NOMO-1 treated with DMSO at 0.1 percent for 48 hours (cell line): ENCODE results near the gene ATG101.

Source experiments
- DNase-seq: peaks from one replicate; lab custom pipeline; 2025; ENCODE audit not compliant: unreplicated experiment; lab: John Stamatoyannopoulos, UW

ATG101 gene

DNA sequence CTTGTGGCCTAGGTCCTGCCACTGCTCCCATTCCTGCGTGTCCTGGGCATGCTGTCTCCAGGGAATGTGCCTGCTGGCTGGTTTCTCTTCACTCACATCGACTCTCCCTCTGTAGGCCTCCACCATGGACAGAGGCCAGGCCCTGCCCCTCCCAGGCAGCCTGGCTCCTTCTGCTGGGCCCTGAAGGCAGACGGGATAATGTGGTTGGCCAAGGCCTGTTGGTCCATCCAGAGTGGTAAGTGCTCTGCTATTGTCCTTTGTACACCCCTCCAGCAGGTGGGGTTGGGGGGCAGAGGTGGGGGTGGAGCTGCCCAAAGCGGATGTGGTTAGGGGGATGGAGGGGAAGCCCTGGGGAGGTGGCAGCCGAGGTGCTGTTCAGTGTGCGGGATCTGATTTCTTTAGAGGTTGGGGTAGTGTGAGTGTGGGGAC, 28.1 kb upstream of the ATG101 start:
- no peak for DNase-seq

- DNase-seq = no peak
Measured at GRCh38 chr12:52042706-52043385, 26.9 kb upstream of the ATG101 start.

DNA sequence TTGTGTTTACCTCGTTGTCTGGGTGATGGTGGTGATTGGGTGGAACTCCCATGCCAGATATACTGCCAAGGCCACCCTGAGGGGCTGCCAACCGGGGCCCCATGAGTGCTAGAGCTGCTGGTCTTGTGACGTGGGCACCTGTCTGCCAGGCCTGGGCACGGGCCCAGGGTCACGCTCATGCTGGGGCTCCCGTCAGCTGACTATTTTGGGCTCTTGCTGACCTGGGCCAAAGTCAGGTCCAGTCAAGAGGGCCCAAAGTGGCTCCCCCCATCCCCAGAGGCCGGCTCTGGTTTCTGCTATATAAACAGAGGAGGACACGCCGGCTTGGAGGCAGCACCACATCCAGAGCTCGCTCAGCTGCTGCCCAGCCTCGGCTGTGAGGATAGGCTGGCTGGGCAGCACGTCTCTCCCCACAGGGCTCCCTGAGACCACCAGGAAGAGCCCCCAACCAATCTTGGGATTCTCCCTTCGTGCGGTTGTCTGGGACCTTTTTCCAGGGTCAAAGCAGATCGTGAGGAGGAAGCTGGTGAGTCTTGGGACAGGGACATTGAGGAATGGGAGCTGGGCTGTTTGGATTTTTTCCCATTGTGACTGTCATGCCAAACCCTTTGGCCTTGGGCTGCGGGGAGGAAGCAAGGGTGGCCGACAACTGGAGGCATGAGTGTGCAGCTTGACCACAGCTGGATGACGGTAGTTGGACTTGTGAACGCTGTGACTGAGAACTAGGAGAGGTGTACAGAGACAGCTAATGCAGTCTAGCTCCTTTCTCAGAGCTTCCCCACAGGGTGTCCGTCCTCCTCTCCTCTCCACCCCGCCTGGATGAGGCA, 26.2 kb upstream of the ATG101 start:
- DNase-seq = no peak

- DNase-seq = no peak
Measured at GRCh38 chr12:52044292-52044983, 25.3 kb upstream of the ATG101 start.

DNA sequence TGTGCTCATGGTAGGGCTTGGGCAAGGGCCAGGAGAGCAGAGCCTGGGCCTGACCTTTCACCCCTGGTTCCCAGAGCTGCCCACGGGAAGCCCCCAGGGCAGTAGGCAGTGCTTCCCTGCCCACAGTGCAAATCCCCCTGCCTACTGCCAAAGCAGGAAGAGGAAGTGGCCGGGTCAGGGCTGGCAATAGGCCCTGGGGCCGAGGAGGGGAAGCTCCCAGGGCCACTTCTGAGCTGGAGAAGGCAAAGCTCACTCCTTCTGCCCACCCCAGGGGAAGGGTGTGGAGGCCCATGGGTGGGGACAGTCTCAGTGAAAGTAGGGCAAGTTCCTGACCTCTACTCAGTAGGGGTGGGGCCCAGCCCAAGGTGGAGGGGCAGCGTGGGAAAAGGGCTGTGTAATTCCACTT, 24.0 kb upstream of the ATG101 start:
- DNase-seq = peak; percentile 68

DNA sequence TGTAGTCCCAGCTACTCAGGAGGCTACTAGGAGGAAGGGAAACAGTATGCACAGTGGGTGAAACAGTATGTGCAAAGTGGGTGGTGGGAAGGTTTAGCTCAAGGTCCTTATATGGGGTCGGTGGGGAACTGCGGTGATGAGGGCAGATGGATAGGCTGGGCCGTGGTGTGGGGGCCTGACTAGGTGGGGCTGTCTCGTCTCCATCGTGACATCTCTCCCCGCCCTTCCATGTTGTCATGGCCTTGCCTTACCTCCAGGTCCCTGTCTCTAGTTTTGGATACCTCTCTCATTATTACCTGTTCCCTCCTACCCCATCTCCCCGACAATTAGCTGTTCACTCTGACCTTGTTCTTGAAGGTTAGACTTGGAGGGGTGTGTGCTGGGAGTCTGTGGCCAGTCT, 22.9 kb upstream of the ATG101 start:
- DNase-seq = no peak

GRCh38 chr12:52049286-52049685, 20.5 kb upstream of the ATG101 start:
- DNase-seq = no peak

GRCh38 chr12:52049688-52050087, 20.1 kb upstream of the ATG101 start:
- DNase-seq = no peak

DNA sequence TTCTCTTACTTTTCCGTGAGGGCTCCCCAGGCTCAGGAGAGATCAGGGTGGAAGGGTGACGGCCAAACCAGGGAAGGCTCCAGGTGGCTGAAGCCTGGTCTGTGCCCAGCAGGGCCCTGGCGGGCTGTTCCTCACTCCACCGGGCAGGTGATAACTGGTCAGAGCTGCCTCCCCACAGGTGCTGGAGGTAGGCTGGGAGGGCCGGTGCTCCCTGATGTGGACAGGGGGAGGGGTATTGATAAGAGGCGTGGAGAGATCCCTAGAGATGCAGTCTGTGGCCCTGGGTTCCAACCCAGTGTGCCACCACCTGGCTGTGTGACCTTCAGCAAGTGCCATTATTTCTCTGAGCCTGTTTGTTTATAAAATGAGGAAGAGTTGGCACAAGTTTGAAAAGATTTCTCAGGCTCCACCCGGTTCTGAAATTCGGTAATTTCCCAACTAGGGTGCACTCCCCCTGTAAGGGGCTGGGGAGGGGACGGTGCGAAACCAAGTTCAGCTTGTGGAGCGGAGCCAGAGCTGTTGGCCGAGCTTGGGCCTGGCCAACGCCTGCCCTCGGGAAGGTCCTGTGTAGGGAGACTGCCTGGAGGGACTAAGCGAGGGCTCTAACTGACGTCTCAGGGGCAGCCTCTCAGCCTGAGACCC, 19.5 kb upstream of the ATG101 start:
- DNase-seq = no peak

- peak; percentile 84 for DNase-seq
Measured at GRCh38 chr12:52050758-52051541, 18.8 kb upstream of the ATG101 start, which contains the start of gene NR4A1. NR4A1 (plus strand) TSS chr12:52051442; CDS start chr12:52054329, 2,887 bp downstream.

GRCh38 chr12:52052468-52053186, 17.2 kb upstream of the ATG101 start:
- DNase-seq = no peak

- DNase-seq = no peak
Measured at GRCh38 chr12:52053536-52054209, 16.1 kb upstream of the ATG101 start.

GRCh38 chr12:52054231-52054832, 15.4 kb upstream of the ATG101 start:
- no peak for DNase-seq

GRCh38 chr12:52054833-52055730, 14.7 kb upstream of the ATG101 start:
- no peak for DNase-seq

DNA sequence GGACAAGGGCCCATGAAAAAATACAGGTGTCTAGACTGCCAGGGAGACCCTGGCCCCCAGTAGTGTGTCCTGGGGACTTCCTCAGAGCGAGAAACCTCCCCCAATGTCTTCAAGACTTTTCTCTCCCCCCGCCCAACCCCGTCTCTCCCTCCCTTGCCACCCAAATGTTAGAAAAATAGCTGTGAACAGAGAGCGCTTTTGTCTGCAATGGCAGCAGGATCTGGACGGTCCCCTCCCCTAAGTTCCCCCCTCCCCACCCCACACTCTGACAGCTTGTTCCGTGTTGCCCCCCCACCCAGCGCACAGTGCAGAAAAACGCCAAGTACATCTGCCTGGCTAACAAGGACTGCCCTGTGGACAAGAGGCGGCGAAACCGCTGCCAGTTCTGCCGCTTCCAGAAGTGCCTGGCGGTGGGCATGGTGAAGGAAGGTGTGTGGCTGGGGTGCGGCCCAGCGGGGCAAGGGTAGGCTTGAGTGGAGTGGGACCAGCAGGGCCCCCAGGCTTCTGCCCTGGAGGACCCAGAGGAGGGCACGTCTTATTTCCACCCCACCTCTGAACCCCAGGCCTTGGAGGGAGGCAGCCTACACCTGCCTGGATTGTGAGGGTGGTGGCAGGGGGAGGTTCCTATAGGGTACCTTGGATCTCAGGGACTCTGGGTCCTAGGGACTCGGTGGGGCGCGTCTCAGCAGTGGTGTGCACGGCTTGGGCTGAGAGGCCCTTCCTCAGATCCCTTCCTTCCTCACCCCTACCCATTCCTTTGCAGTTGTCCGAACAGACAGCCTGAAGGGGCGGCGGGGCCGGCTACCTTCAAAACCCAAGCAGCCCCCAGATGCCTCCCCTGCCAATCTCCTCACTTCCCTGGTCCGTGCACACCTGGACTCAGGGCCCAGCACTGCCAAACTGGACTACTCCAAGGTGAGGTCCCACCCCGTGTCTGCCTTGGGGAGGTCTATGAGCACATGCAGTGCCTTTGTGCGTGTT, 13.8 kb upstream of the ATG101 start:
- no peak for DNase-seq

- no peak for DNase-seq
Measured at GRCh38 chr12:52056801-52057637, 12.8 kb upstream of the ATG101 start.
